Activated naive CD4-positive, alpha-beta T cell treated with anti-CD3 and anti-CD28 coated beads, Interleukin-2, amount 50 U/mL, for 16 hours (primary cell): ENCODE measurements around the gene PFKFB1.

Experiments
- DNase-seq: peaks from one replicate; pipeline ENCODE4 v3.0.0-alpha.2; 2020

The PFKFB1 gene

GRCh38 chrX:54921427-54922021 lies 72.5 kb downstream of the PFKFB1 start:
- DNase-seq = peak; percentile 52

- DNase-seq = no peak
Measured at GRCh38 chrX:54920610-54921426, 73.2 kb downstream of the PFKFB1 start, which contains the start of gene TRO. Gene TRO, plus strand, starts transcription at chrX:54920824. Its CDS starts 1,423 bp downstream, at chrX:54922247.

GRCh38 chrX:54909941-54910340 lies 84.0 kb downstream of the PFKFB1 start:
- no peak for DNase-seq

- no peak for DNase-seq
Measured at GRCh38 chrX:54894159-54894558, 99.8 kb downstream of the PFKFB1 start.

GRCh38 chrX:54891573-54891972 lies 102.4 kb downstream of the PFKFB1 start:
- peak; percentile 26 for DNase-seq

GRCh38 chrX:54885740-54886139 lies 108.2 kb downstream of the PFKFB1 start:
- DNase-seq = no peak
